G401.6 (cell line): ENCODE data around the gene KIAA1614.

ENCODE experiments used
- FAIRE-seq: peaks from 2 replicates; lab custom pipeline; 2012; peaks lifted over from hg19 to GRCh38; lab: Jason Lieb, UNC

The KIAA1614 gene

GRCh38 chr1:180908074-180908765 is 4.5 kb upstream of the KIAA1614 start:
- no peak for FAIRE-seq

- no peak for FAIRE-seq
Measured at GRCh38 chr1:180909005-180909414, 3.7 kb upstream of the KIAA1614 start.

DNA sequence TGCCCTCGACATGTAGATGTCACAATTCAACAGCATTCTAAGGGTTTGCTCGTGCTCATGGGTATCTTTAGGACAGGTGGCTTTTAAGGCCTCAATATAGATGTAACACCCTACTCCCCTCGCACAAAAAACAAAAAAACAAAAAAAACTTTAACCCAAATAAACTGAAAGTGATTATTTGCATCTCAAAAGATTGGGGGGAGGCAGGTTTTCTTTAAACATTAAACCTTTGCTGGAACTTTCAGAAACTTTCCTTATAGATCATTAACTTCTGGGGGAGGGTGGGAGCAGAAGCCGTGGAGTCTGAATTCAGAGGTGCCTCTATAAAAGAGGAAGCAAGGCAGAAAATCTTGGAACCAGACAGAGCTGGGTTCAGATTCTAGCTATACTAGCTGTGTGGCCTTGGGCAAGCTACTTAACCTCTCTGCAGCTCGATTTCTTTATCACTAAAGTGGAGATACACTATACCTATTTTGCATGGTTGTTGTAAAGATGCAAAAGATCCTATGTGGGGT is 3.2 kb upstream of the KIAA1614 start:
- FAIRE-seq = no peak

DNA sequence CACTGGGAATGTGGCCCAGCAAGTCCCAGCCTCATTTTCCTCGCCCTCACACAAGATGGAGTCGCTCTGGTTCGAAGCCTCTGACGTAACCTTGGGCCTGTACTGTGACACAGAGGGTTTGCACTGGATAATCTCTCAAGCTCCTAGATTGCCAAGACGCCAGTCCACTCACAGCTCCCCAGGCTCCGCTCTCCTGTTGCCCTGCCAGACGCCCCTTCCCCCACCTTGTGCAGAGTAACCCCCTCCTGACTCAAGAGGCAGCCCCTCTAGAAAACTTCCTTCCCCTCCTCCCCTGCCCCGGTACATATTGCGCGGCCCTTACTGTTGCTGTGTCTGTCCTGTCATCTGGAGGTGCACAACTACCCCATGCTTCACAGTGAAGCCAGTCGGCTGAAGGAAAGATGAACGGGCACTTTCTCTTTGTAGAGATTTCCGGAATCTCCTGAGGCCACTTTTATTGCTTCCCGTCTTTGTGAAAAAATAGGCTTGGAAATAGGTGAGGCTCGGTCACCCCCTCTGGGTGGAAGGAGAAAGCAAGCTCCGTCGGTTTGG is 981 bp upstream of the KIAA1614 start:
- no peak for FAIRE-seq

- no peak for FAIRE-seq
Measured at GRCh38 chr1:180912211-180912800, 391 bp upstream of the KIAA1614 start.

DNA sequence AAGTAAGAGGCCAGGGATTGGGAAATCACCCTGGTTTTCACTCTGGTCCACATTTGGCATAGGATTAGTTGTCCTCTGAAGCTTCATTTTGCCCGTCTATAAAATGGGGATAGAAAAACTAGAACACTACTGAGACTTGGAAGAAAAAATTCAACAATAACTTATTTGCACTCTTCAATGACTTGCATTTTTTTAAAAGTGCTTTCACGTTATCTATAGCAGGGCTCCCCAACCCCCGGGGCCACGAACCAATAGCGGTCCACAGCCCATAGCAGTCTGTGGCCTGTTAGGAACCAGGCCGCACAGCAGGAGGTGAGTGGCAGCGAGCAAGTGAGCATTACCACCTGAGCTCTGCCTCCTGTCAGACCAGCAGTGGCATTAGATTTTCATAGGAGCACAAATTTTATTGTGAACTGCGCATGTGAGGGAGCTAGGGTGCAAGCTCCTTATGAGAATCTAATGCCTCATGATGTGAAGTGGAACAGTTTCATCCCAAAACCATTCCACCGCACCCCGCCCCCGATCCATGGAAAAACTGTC is 2.8 kb downstream of the KIAA1614 start:
- FAIRE-seq = no peak

GRCh38 chr1:180916012-180916770 is 3.5 kb downstream of the KIAA1614 start:
- FAIRE-seq = no peak

GRCh38 chr1:180916771-180917170 is 4.1 kb downstream of the KIAA1614 start:
- no peak for FAIRE-seq

GRCh38 chr1:180917306-180918065 is 4.8 kb downstream of the KIAA1614 start:
- FAIRE-seq = no peak

DNA sequence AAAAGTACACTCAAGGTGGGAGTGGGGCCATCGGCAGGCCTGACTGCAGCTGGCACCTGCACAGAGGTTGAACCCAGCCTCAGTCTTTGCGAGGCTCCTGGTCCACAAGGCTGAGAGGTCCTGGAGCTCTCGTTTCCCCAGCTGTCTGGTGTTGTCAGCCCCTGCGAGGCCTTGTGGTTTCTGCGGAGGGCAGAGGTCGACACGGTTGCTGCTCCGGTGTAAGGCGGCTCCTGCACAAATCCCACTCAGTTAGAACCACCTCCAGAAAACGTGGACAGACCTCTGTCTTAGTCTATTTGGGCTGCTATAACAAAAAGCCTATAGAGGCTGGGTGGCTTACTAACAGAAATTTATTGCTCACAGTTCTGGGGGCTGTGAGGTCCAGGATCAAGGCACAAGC is 5.8 kb downstream of the KIAA1614 start:
- no peak for FAIRE-seq

GRCh38 chr1:180919183-180919700 is 6.5 kb downstream of the KIAA1614 start:
- no peak for FAIRE-seq

- FAIRE-seq = no peak
Measured at GRCh38 chr1:180920193-180920592, 7.5 kb downstream of the KIAA1614 start.

GRCh38 chr1:180920702-180921101 is 8.0 kb downstream of the KIAA1614 start:
- no peak for FAIRE-seq

DNA sequence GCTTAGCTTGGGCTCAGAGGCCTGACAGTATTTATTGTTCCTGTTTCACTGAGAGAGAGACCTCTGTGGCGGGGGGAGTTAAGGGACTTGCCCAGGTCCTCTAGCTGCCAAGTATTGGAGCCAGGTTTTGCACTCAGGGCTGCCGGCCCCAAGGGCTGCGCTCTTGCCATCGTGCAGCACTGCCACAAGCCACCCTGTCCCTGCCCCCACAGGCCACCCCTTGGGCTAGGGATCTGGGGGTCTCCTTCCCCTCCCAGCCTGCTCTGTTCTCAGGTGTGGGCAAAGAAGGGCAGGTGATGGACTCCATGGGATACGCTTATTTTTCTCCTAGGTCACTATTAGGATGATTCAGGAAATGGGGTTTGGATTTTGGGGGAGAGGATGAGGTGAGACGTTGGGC is 8.7 kb downstream of the KIAA1614 start:
- FAIRE-seq = no peak

- no peak for FAIRE-seq
Measured at GRCh38 chr1:180921891-180922630, 9.4 kb downstream of the KIAA1614 start.

DNA sequence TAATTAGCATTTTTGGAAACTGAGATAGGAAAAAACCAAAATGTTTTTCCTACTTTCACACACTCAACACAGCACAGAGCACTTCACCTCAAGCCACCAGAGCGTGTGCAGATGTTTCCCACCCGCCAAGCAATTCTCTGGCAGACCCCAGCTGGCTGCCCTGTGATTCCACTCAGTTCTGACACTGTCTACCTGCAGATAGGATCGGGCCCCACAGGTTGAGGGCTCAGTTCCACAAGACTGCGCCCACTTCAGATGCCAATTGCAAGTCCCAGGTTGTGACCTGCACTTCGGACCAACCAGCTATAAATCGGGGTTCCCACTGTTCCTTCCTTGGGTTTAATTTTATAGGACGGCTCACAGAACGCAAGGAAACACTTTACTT is 9.9 kb downstream of the KIAA1614 start:
- no peak for FAIRE-seq

DNA sequence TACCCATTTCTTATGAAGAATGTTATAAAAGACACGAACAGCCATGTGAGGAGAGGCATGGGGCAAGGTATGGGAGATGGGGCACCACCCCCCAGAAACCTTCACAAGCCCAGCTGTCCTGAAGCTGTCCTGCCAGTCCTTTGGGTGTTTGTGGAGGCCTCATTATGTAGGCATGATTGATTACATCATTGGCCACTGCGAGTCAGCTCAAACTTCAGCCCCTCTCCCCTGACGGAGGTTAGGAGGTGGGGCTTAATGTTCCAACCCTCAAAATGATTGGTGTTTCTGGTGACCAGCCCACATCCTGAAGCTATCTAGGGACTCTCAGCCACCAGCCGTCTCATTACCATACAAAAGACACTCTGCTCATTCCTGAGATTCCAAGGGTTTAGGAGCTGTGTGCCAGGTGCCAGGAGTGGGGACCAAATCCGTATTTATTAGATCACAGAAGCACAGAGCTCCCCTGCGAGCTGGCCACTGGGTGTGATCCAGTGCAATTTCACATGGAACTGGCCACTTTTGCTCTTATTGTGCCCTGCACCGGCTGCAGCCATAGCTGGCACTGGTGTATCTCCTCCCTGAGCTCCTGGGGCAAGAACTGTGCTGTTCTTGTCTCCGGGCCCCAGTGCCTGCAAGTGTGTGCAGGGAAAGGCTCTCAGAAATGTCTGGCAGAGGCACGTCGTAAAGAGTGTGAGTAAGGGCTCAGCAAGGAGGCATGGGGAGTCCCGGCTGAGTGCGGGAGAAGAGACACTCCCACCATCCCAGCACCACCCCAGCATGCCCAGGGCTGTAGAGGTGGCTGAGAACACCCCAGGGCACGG is 10.5 kb downstream of the KIAA1614 start:
- FAIRE-seq = no peak

DNA sequence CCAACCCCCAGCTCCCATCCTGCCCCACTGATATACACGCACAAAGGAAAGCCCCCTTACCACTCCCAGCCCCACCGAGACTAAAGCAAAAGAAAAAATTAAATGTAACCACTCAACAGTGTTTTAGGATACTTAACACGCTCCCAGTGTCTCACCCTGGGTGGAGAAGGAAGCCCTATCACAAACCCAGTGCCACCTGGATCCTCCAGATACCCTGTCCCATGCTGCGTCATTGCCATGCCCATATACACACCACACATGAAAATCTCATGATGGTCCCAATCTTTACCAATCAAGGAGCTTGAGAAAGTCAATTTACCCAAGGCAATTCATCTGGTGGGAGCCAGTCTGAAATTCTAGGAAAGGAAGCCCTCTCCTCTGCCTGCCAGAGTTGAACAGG is 11.2 kb downstream of the KIAA1614 start:
- FAIRE-seq = no peak

DNA sequence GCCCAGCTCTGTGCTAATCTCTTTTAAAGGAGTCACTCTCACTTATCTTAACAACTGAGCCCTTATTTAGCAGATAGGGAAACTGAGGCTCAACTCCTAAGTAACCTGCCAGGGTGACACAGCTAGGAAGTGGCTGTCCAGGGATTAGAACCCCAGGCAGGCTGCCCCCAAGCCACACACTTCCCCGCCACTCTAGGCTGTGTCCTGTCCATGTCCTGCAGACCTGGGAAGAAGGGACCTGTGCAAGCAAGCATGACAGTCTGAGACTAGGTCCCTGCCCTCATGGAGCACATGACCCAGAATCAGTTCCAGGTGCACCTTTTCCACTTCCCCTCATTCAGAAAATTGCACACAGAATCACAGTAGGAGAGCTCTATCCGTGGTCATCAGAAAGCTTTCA is 12.2 kb downstream of the KIAA1614 start:
- FAIRE-seq = no peak

DNA sequence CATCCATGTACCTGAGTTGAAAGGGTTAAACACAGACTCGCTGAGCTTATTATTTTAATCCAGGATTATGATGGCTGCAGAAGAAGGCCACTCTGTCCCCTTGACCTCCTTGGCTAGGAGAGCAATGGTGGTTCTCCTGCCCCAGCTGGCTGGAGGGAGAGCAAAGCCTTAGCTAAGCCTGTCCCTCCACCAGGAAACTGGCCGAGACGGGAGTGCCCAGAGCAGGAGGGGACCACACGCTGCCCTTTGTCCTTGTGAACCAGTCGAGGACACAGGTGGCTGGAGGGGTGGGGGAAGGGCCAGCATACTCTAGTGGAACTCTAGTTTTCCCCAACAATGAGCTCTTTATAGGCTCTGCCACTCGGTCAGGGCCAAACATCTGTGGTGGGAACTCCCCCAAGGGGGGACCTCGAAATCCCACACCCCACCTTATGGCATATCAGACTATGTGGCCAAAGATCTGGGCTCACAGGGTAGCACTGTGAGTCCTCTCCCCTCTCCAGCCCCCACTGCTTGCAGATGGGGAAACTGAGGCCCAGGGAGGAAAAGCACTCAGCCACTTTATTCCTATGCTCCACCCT is 12.9 kb downstream of the KIAA1614 start:
- no peak for FAIRE-seq
